Trophoblast cell (in vitro differentiated cells and primary cell): Measurements from ENCODE around the gene NEU3.
A peak's percentile ranks its signal among the peaks of the same experiment; 100 is the strongest.

ENCODE experiments used
- DNase-seq, 2 donors: peaks; one replicate each; pipeline ENCODE4 v3.0.0-alpha.2; 2016
- H2AFZ ChIP-seq: 2 replicates; pipeline ENCODE4 v1.6.1; 2013; ENCODE audit warnings: low read length, moderate library complexity, mild to moderate bottlenecking; ENCODE audit not compliant: insufficient read depth, poor library complexity
- H2AK5ac ChIP-seq: 2 replicates; pipeline ENCODE4 v1.6.1; 2013; ENCODE audit warnings: mild to moderate bottlenecking, low read length
- H2BK120ac ChIP-seq: 2 replicates; pipeline ENCODE4 v1.6.1; 2013; ENCODE audit warnings: low read length, mild to moderate bottlenecking, moderate library complexity; ENCODE audit not compliant: insufficient read depth, poor library complexity
- H2BK12ac ChIP-seq: 2 replicates; pipeline ENCODE4 v1.6.1; 2013; ENCODE audit warnings: mild to moderate bottlenecking, low read length, moderate library complexity
- H2BK5ac ChIP-seq: 2 replicates; pipeline ENCODE4 v1.6.1; 2013; ENCODE audit warnings: low read length, low read depth, moderate library complexity, mild to moderate bottlenecking; ENCODE audit not compliant: poor library complexity
- H3K14ac ChIP-seq: 2 replicates; pipeline ENCODE4 v1.6.1; 2013; ENCODE audit warnings: mild to moderate bottlenecking, low read length
- H3K18ac ChIP-seq: 2 replicates; pipeline ENCODE4 v1.6.1; 2013; ENCODE audit warnings: mild to moderate bottlenecking, low read length
- H3K23ac ChIP-seq: 2 replicates; pipeline ENCODE4 v1.6.1; 2013; ENCODE audit warnings: low read length
- H3K27ac ChIP-seq: 2 replicates; pipeline ENCODE4 v1.5.1; 2013; ENCODE audit warnings: low read depth, mild to moderate bottlenecking, inconsistent platforms, low read length, moderate library complexity
- H3K27me3 ChIP-seq: 2 replicates; pipeline ENCODE4 v1.6.1; 2013; ENCODE audit warnings: inconsistent platforms, mild to moderate bottlenecking, low read length, moderate library complexity; ENCODE audit not compliant: insufficient read depth
- H3K36me3 ChIP-seq, 2 experiments: 1 replicate in 1 of 2; 2 replicates in 1 of 2; pipeline ENCODE4 v1.6.1; 2013; ENCODE audit warnings: low read length in 2 of 2, mild to moderate bottlenecking in 2 of 2, moderate library complexity in 1 of 2; ENCODE audit not compliant: insufficient read depth in 2 of 2, control insufficient read depth in 1 of 2
- H3K4ac ChIP-seq: 2 replicates; pipeline ENCODE4 v1.6.1; 2013; ENCODE audit warnings: low read depth, mild to moderate bottlenecking, low read length, moderate library complexity
- H3K4me1 ChIP-seq, 2 experiments: 1 replicate in 1 of 2; 2 replicates in 1 of 2; pipeline ENCODE4 v1.6.1; 2013; ENCODE audit warnings: low read length in 2 of 2, mild to moderate bottlenecking in 2 of 2, moderate library complexity in 1 of 2; ENCODE audit not compliant: insufficient read depth in 2 of 2, control insufficient read depth in 1 of 2
- H3K4me2 ChIP-seq: 2 replicates; pipeline ENCODE4 v1.6.1; 2013; ENCODE audit warnings: inconsistent platforms, mild to moderate bottlenecking, low read length, moderate library complexity
- H3K4me3 ChIP-seq: 2 replicates; pipeline ENCODE4 v1.5.1; 2013; ENCODE audit warnings: mild to moderate bottlenecking, low read depth, low read length, inconsistent platforms
- H3K79me1 ChIP-seq: one replicate; pipeline ENCODE4 v1.6.1; 2013; ENCODE audit warnings: low read length
- H3K79me2 ChIP-seq: 2 replicates; pipeline ENCODE4 v1.6.1; 2013; ENCODE audit warnings: low read length, mild to moderate bottlenecking; ENCODE audit not compliant: control insufficient read depth, insufficient read depth, poor library complexity
- H3K9ac ChIP-seq: 2 replicates; pipeline ENCODE4 v1.6.1; 2013; ENCODE audit warnings: mild to moderate bottlenecking, low read length
- H3K9me3 ChIP-seq: 2 replicates; pipeline ENCODE4 v1.6.1; 2013; ENCODE audit warnings: low read depth, mild to moderate bottlenecking, control low read depth, inconsistent platforms, low read length; ENCODE audit not compliant: insufficient read depth
- H4K12ac ChIP-seq: 2 replicates; pipeline ENCODE4 v1.6.1; 2013; ENCODE audit warnings: low read depth, mild to moderate bottlenecking, low read length, moderate library complexity
- H4K8ac ChIP-seq: 2 replicates; pipeline ENCODE4 v1.6.1; 2013; ENCODE audit warnings: low read depth, mild to moderate bottlenecking, low read length, moderate library complexity
- H4K91ac ChIP-seq: one replicate; pipeline ENCODE4 v1.6.1; 2013; ENCODE audit warnings: low read depth, mild to moderate bottlenecking, low read length, moderate library complexity
- WGBS: extraction: QIAGEN DNeasy Blood & Tissue Kit; methylation state at CpG from one replicate; pipeline ENCODE4 v1.1.7; 2013; ENCODE audit warnings: missing lambda C conversion rate; ENCODE audit not compliant: insufficient read length, insufficient coverage; ENCODE audit errors: extremely low coverage; 5-methylcytosine and 5-hydroxymethylcytosine counted together

NEU3 gene

DNA sequence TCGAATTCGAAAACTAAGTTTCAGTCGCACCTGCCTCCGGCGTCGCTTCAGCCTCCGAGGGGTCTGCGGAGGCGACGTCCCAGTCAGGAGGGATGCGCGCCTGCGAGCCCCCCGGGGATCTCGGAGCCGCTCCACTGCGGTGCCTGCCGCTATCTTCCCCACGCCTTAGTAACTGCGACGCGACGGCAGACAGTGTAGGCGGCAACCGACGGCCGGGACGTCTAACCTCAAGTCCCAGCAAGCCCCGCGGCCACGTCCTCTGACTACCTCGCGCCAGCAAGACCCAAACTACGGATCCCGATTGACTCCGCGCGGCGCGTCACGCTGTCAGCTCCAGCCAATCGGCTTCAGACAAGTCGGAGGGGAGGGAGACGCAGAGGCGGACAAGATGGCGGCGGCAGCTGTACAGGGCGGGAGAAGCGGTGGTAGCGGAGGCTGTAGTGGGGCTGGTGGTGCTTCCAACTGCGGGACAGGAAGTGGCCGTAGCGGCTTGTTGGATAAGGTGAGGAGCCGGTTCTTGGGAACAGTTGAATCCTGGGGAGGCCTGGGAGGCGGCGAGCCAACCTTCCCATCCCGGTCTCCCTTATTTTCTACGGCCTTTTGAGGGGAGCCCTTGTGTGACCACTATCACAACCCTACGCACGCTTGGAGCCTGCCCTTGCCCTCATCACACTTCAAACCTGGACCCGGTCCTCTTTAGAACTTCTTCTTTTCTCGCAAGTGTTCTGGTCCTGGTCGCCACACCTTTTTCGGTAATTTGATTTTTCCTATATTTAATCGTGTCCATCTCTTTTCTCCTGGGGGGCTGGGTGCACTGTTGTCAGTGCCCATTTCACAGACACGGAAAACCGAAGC lies 39.6 kb upstream of the NEU3 start, which contains the start of the genes SPCS2 and XRRA1:
SPCS2 (plus strand) TSS at position 369 of the 855 bp plus-strand sequence; CDS start at position 389, 20 bp downstream.
XRRA1 (minus strand) TSS at position 194 of the 855 bp plus-strand sequence. CDS start 8,213 bp downstream, outside the sequence.
- H3K9me3 ChIP-seq, result no peaks in the 10 kb centered on the region
- H2AFZ ChIP-seq, result peak within 1 kb of the TSS; percentile 94
- peak; percentile 99 to 100 for DNase-seq
- peaks cover 0 to 7% of the 10 kb centered on the region in 2 experiments for H3K4me1 ChIP-seq
- H3K4me2 ChIP-seq, result peak within 1 kb of the TSS; percentile 97
- peak within 1 kb of the TSS; percentile 85 for H3K4me3 ChIP-seq
- peak within 1 kb of the TSS; percentile 93 for H4K8ac ChIP-seq
- peaks cover 15% of the 10 kb centered on the region for H3K79me2 ChIP-seq
- peak within 1 kb of the TSS; percentile 81 for H3K18ac ChIP-seq
- peak within 1 kb of the TSS; percentile 90 for H3K4ac ChIP-seq
- peak within 1 kb of the TSS; percentile 90 for H4K12ac ChIP-seq
- H3K9ac ChIP-seq, result peak within 1 kb of the TSS; percentile 87
- peaks cover 0 to under 1% of the 10 kb centered on the region in 2 experiments for H3K36me3 ChIP-seq
- H3K23ac ChIP-seq, result no peak within 1 kb of the TSS
- H2AK5ac ChIP-seq, result peak within 1 kb of the TSS; percentile 8
- peak within 1 kb of the TSS; percentile 42 for H2BK5ac ChIP-seq
- H2BK120ac ChIP-seq, result peak within 1 kb of the TSS; percentile 21
- WGBS, result no CpG with 5 or more reads among the region's 67 CpGs
- no peak within 1 kb of the TSS for H2BK12ac ChIP-seq
- peak within 1 kb of the TSS; percentile 92 for H4K91ac ChIP-seq
- H3K14ac ChIP-seq, result peak within 1 kb of the TSS; percentile 97
- H3K27me3 ChIP-seq, result no peaks in the 10 kb centered on the region
- peak within 1 kb of the TSS; percentile 38 for H3K27ac ChIP-seq
- H3K79me1 ChIP-seq, result peaks cover 10% of the 10 kb centered on the region

DNA sequence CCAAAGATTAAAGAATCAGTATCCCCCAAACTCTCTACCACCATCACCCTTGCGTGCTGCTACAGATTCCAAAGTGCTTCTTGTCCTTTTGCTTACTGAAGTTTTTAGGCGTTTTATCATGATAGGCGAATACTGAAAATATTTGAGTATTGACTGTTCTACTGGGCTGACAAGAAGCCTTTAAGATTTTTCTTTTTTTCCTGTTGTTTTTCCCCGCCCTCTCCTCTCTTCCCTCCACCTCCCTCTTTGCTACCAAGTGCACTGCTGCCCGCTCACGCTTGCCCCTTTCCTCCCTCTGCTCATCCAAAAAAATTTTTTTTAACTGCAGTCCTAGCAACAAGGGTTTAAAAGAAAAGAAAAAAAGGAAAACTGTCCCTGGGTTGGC lies 39.0 kb upstream of the NEU3 start:
- H3K27me3 ChIP-seq, result no peaks in the 10 kb centered on the region
- H4K91ac ChIP-seq, result peak overlapping the region; percentile 92
- H2AK5ac ChIP-seq, result peak overlapping the region; percentile 8
- H3K4me3 ChIP-seq, result peak overlapping the region; percentile 85
- H3K18ac ChIP-seq, result no peak overlapping the region
- WGBS, result no CpG with 5 or more reads among the region's 6 CpGs
- peak overlapping the region; percentile 87 for H3K9ac ChIP-seq
- H3K9me3 ChIP-seq, result no peaks in the 10 kb centered on the region
- H3K14ac ChIP-seq, result peak overlapping the region; percentile 97
- peak overlapping the region; percentile 42 for H2BK5ac ChIP-seq
- no peak overlapping the region for H3K23ac ChIP-seq
- peak overlapping the region; percentile 90 for H4K12ac ChIP-seq
- H2BK12ac ChIP-seq, result no peak overlapping the region
- peak overlapping the region; percentile 93 for H4K8ac ChIP-seq
- peak overlapping the region; percentile 90 for H3K4ac ChIP-seq
- H2BK120ac ChIP-seq, result peak overlapping the region; percentile 15
- peak overlapping the region; percentile 97 for H3K4me2 ChIP-seq
- H2AFZ ChIP-seq, result peak overlapping the region; percentile 94
- peak overlapping the region; percentile 38 for H3K27ac ChIP-seq
- peaks cover 0 to 7% of the 10 kb centered on the region in 2 experiments for H3K4me1 ChIP-seq
- H3K79me1 ChIP-seq, result peaks cover 10% of the 10 kb centered on the region
- peak; percentile 14 to 78 for DNase-seq
- H3K79me2 ChIP-seq, result peaks cover 15% of the 10 kb centered on the region
- peaks cover 2 to 3% of the 10 kb centered on the region in 2 experiments for H3K36me3 ChIP-seq

DNA sequence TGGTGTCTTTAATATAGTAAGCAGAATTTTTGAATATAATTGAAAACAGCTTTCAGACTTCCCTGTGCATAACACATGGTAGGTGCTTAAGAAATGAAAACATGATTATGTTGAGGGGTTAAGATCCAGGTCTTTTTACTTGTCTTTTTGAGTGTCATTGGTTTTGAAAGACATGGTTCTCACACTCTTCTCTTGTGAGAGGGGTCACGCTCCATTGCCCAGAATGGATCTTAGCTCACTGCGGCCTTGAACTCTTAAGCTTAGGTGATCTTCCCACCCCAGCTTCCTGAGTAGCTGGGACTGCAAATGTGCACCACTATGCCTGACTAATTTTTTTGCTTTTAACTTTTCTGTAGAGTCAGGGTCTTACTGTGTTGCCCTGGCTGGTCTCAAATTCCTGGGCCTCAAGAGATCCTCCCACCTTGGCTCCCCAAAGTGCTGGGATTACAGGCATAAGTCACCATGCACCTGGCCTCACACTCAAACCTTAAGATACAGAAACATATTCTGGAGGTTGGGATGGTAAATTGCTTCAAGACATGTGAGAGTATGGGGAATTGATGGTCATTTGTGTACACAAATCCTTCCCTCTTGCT lies 38.3 kb upstream of the NEU3 start:
- no peak overlapping the region for H4K91ac ChIP-seq
- no peak overlapping the region for H3K27ac ChIP-seq
- peak overlapping the region; percentile 97 for H3K4me2 ChIP-seq
- H3K18ac ChIP-seq, result no peak overlapping the region
- H3K79me2 ChIP-seq, result peaks cover 15% of the 10 kb centered on the region
- no peak overlapping the region for H2BK5ac ChIP-seq
- H2AK5ac ChIP-seq, result no peak overlapping the region
- H4K8ac ChIP-seq, result no peak overlapping the region
- no peaks in the 10 kb centered on the region for H3K27me3 ChIP-seq
- no peak overlapping the region for H2BK12ac ChIP-seq
- H2BK120ac ChIP-seq, result no peak overlapping the region
- H3K4me1 ChIP-seq, result peaks cover 0 to 7% of the 10 kb centered on the region in 2 experiments
- no peak for DNase-seq
- no peak overlapping the region for H2AFZ ChIP-seq
- H3K79me1 ChIP-seq, result peaks cover 10% of the 10 kb centered on the region
- H4K12ac ChIP-seq, result no peak overlapping the region
- H3K9ac ChIP-seq, result no peak overlapping the region
- no CpG with 5 or more reads among the region's 2 CpGs for WGBS
- H3K23ac ChIP-seq, result no peak overlapping the region
- H3K36me3 ChIP-seq, result peaks cover 2 to 3% of the 10 kb centered on the region in 2 experiments
- H3K4ac ChIP-seq, result peak overlapping the region; percentile 42
- H3K14ac ChIP-seq, result no peak overlapping the region
- H3K9me3 ChIP-seq, result no peaks in the 10 kb centered on the region
- H3K4me3 ChIP-seq, result no peak overlapping the region

DNA sequence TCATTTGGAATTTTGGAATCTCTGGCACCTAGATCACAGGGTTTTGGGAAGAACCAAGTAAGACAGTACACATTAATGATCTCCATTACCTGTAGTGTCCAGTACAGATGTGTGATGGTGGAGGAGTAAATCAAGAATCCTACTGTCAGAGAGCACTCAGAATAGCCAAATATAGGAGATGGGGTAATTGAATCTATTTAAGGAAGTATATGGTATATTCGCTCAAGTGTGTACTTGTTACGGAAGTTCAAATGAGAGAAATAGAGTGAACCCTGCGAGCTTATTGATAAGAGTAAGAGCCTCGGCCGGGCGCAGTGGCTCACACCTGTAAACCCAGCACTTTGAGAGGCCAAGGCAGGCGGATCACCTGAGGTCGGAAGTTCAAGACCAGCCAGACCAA lies 37.5 kb upstream of the NEU3 start:
- Histone ChIP-seq H2BK12ac (no peak overlapping the region), H3K4ac (peak overlapping the region; percentile 90), H3K23ac (no peak overlapping the region), H3K4me2 (no peak overlapping the region), H3K9me3 (no peaks in the 10 kb centered on the region), H2BK120ac (no peak overlapping the region), H4K91ac (no peak overlapping the region), H3K18ac (no peak overlapping the region), H3K14ac (no peak overlapping the region), H3K79me1 (peaks cover 10% of the 10 kb centered on the region), H4K8ac (no peak overlapping the region), H3K27ac (no peak overlapping the region), H2AFZ (no peak overlapping the region), H3K9ac (no peak overlapping the region), H2AK5ac (no peak overlapping the region), H3K27me3 (no peaks in the 10 kb centered on the region), H4K12ac (no peak overlapping the region), H3K4me3 (no peak overlapping the region), H2BK5ac (no peak overlapping the region), H3K79me2 (peaks cover 15% of the 10 kb centered on the region), H3K36me3 (peaks cover 2 to 3% of the 10 kb centered on the region in 2 experiments), H3K4me1 (peaks cover 0 to 7% of the 10 kb centered on the region in 2 experiments)
- no CpG with 5 or more reads among the region's 8 CpGs for WGBS
- DNase-seq, result no peak
